H4 (cell line): ENCODE data around the gene DUSP8. TPM values are rescaled to one million over a fixed set of nuclear protein-coding genes. Genes with fewer than 3 reads are reported as not detected.

Experiments used
- DNase-seq: peaks from one replicate; pipeline ENCODE4 v3.0.0-alpha.2; 2015; ENCODE audit warnings: low spot score
- total RNA-seq: library from RNA; depleted of rRNA; stranded (reverse); fragments of >200 nt; shearing (Covaris generic); gene quantifications from 2 replicates; pipeline ENCODE4 v1.2.3, GENCODE V29; 2014

The DUSP8 gene
- total RNA-seq, 1 experiment from 2014 or later: 3.2 TPM

- DNase-seq: no peak
These were observed 5.6 kb downstream of the DUSP8 start for GRCh38 chr11:1566381-1567051.

GRCh38 chr11:1565904-1566247 is 6.2 kb downstream of the DUSP8 start:
- no peak for DNase-seq

GRCh38 chr11:1565173-1565903 is 6.7 kb downstream of the DUSP8 start:
- no peak for DNase-seq

DNA sequence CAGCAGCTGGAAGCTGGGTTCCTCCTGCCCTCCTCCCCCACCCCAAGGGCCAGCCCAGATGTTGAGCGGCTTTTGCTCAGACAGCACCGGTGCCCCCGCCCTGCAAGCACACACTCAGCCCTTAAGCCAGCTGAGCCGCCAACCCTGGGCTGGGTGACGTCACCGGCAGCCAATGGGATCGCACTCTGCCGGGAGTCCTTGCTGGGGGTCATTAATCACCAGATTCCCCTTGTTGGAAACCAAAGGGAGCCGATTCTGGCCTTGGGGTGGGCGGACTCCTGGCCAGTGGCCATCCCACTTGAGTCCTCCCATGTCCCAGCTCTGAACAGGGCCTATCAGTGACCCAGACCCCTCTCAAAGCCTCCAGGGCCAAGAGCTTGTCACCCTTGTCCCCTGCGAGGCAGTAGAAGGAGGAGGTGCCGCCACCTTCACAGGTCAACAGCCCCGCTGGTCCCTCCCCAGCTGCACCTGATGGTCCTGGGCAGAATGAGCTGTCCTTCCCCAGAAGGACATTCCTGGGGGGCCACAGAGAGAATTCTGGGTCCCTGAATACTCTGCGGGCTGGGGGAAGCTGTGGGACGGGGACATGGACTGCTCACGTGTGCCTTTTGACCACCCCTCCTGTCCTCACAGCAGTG is 7.4 kb downstream of the DUSP8 start:
- peak; percentile 90 for DNase-seq

DNA sequence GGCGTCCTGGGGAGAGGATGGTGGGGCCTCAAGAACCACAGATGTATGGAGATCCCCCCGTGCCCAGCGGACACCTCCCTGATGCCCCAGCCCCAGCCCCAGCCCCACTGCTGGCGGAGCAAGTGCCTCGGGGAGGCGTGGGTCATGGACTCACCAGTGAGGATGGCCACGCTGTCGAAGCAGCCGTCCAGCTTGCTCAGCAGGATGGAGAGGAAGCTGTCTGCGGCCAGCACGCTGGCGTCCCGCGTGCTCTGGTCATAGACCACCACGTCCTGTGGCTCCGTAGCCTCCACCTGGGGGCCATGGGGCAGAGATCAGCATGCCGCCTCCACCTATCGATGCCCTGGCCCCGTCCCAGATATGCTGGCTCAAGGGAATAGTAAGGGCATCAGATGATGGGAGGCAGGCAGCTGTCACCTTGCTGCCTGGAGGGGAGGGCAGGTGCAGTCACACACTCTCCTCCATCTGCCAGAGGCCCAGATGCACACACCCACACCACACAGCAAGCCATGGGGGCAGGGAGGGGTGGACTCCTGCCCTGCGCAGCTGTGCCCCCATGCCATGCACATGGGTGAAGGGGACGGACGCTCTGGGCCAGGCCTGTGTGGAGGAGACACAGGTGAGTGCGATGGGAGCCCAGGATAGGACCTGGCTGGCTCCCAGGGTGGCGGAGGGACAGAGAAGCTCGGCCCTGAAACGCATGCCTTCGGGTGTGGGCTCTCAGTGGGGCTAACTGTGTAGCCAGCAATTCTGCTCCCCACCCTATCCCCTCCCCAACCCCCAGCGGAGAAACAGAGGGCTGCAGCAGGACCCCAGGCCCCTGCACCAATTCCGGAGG is 8.2 kb downstream of the DUSP8 start:
- peak; percentile 14 for DNase-seq

DNA sequence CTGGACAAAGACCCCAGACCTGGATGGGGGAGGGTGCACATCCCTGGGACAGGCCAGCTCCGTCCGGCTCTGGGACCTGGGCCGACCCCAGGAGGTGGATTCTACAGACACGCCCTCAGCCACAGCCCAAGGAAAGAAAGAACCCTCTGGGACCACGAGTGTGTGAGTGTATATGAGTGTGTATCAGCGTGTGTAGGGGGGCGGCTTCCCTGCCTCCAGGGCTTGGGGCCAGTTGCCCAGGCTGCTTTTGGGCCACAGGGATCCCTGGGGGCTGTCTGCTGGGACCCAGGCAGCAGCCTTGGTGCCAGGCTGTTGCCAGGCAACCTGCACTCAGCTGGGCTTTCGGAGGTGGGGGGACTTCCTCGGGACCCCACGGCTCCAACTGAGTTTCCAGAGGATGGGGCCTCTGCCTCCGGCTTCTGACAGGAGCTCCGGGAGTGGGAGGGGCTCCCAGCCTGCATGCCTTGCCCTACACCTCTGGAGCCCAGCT is 8.9 kb downstream of the DUSP8 start:
- DNase-seq: no peak

DNA sequence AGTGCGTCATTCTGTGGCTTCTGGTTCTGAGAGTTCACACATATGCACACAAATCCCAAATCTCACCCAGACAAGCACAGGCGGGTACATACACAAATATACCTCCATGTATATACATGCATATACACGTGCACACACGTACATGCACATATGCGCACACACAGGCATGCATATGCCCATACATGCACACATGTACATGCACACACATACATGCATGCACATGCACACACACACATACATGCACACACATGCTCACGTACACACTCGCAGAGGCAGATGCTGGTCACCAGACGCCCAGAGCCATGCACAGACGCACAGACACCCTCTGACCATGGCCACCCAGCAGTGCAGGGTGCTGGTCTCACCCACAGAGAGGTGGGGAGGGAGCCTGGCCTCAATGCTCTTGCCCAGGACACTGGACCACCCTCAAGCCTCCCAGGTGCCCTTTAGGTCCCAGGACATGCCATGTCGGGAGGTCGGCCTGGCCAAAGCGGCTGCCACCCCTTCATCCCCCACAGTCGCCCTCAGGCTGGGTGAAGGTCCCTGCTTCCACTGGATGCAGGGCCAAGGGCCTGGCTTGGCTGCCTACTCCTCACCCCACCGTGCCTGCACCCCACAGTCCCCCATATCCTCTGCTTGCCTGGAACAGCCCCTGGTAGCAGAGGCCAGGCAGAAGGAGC is 9.5 kb downstream of the DUSP8 start:
- no peak for DNase-seq

- DNase-seq: no peak
These were observed 10.1 kb downstream of the DUSP8 start for GRCh38 chr11:1561955-1562354.

GRCh38 chr11:1561266-1561665 is 10.8 kb downstream of the DUSP8 start:
- DNase-seq: no peak

GRCh38 chr11:1560649-1561251 is 11.3 kb downstream of the DUSP8 start:
- DNase-seq: no peak

DNA sequence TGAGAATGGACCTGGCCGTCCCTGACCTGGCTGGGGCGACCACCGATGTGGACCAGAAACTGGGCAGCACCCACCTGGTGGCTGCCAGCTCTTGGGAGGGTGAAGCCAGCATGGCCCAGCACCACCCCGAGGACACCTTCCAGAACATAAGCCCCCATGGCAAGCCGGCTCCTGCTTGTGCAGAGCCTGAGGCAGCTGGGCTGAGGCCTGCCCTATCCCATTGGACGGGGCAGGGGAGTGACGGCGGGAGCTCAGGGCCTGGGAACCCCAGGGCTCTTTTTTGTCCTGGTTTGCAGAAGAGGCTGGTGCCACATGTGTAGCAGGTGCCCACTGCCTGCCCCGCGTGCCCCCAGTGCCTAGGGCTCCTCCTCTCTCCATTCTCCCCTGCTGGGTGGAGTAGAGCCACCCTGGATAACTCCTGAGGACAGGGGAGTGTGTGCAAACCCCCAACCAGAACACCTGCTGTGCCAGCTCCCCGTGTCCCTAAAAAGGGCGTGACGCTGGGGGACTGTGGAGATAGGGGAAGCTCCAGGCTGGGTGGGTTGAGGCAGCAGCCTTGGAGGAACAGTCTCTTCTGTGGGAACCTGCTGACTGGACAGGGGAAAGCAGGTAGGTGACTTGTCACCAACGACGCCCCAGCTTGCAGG is 11.9 kb downstream of the DUSP8 start:
- no peak for DNase-seq

GRCh38 chr11:1559111-1559951 is 12.7 kb downstream of the DUSP8 start:
- DNase-seq: peak; percentile 97

DNA sequence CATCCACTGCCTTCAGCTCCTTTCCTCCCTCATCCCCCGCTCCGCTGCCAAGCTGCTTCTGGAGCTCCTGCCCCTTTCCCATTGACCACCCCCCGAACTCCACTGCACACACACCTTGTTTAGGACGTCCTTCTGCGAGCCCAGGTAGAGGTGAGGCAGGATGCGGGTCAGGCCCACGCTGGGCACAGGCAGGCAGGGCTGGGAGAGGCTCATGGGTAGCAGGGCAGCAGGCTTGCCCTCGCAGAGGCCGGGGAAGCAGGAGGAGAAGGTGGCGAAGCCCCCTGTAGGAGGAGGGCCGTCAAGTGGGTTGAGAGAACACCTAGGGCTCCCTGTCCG is 13.3 kb downstream of the DUSP8 start:
- DNase-seq: no peak

DNA sequence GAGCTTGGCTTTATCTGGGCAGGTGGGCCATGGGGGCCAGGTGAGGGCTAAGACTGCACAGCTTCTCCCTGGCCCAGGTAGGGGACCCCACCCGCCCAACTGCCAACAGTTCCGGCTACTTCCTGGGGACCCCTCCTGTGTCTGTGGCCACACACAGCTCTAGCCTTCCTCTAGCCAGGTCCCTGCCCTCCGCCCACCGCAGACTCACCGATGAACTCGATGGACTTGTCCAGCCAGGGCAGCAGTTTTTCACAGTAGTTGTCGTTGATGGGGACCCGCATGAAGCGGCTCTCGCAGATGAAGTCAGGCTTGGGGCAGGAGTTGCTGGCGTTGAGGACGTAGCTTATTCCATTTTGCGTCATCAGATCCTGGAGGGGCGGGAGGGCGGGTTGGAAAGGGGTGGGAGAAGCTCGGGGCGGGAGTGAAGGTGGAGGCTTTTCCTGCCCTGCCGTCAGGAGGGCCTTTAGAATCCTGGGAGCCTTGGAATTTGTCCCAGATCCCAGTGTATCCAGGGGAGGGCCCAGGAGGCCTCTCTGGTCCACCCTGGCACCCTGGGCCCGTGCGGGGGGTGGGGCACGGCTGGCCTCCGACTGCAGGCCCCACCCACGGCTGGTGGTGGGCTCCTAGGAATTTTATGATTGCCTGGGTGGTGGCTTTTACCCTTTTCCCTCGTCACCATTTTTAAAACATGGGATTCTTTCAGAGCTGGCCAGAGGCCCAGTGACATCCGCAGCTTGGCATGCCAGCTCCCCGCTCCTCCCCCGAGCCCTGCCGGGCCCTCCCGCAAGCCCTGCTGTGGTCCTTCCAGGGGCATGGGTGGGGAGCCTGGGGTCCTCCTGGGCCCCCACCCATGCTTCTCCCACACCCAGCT is 13.9 kb downstream of the DUSP8 start:
- peak; percentile 89 for DNase-seq

DNA sequence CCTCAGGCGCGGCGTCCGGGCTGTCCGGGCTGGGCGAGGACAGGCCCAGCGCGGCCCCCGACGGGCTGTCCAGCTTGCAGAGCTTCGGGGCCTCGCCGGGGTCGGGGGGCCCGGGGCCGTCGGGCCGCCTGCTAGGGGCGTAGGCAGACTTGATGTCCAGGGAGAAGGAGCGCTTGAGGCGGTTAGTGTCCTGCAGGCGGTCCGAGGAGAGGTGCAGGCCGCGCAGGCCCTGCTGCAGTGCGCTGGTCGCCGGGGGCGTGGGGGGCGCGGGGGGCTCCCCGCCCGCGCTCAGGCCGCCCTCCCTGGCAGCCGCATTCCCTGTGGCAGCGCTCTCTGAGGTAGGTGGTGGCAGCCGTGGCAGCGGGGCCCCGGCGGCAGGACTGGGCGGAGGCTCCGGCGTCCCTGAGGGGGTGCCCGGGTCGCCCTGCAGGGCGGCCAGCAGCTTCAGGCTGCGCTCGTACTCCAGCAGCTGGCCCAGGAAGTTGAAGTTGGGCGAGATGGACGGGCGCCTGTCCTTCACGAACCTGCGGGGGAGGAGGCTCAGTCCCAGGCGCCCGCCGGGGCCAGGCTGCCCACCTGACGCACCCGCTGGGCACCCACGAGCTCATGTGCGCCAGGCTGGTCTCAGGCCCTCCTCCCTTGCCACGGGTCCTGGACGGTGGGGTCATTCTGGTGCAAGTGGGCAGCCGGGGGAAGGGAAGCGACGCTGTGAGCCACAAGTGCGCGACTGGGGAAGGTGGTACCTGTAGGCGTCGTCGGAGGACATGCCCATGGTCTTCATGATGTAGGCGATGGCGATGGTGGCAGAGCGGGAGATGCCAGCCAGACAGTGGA is 14.8 kb downstream of the DUSP8 start:
- DNase-seq: no peak

GRCh38 chr11:1556278-1556902 is 15.7 kb downstream of the DUSP8 start:
- DNase-seq: no peak

DNA sequence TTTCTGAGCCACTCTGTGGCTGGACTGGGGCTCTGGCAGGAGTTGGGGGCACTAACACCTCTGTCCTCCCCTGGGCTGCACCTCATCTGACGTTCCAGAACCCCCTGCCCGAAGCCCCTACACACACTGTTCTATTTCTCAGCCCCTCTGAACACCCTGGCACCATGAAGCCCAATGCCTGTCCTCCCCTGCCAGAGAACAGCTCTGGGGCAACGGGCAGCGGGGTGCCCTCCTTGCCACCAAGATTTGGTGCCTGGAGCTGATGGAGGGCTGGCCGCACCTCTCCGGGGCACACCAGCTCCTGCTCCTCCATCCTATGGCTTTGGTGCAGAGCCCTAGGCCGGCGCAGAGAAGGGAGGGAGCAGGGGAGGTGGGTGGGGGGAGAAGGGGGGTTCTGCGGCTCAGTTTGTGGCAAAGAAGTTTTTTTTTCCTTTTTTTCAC is 16.3 kb downstream of the DUSP8 start:
- no peak for DNase-seq
